GM19328 (cell line): ENCODE measurements around the gene OR1L1.

ENCODE experiments used
- ATAC-seq: cut with Tn5 transposase; IDR thresholded peaks from one replicate; pipeline ENCODE4 v1.9.1; 2021; ENCODE audit warnings: mild to moderate bottlenecking, moderate library complexity; ENCODE audit not compliant: unreplicated experiment

The OR1L1 gene, protein sequence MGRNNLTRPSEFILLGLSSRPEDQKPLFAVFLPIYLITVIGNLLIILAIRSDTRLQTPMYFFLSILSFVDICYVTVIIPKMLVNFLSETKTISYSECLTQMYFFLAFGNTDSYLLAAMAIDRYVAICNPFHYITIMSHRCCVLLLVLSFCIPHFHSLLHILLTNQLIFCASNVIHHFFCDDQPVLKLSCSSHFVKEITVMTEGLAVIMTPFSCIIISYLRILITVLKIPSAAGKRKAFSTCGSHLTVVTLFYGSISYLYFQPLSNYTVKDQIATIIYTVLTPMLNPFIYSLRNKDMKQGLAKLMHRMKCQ

DNA sequence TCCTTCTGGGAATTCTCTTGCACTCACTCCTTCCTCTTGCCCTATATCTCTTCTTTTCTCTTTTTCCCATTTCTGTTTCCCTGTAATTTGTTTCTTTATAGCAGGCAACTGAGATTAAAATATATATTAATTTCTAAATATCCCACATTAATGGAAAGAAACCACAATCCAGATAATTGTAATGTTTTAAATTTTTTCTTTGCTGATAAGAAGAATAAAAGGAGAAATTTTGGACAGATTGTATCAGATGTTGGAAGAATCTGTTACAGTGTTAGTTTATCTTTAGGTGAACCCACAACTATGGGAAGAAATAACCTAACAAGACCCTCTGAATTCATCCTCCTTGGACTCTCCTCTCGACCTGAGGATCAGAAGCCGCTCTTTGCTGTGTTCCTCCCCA, at the start of gene OR1L1:
OR1L1 (plus strand) TSS at position 301 of the 400 bp plus-strand sequence; CDS start at position 301, 0 bp downstream.
- ATAC-seq: no peak

DNA sequence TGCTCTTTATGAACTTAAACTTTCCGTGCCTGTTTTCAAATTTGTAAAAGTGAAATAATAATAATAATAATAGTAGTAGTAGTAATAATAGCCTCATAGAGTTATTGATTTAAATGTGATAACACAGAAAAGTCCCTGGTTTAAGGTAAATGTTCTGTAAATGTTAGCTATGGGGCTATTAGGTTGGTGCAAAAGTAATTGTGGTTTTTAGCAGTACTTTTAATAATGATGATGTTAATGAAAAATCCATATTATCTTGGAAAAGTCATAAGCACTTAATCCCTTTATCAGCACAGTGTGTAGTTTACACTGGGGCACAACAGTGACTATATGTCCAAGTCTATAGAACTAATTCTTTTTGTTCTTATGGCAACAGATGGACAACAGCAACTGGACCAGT, 47.2 kb upstream of the OR1L1 start, which contains the start of gene OR1Q1:
OR1Q1 (plus strand) TSS at position 377 of the 400 bp plus-strand sequence; CDS start at position 377, 0 bp downstream.
- no peak for ATAC-seq

DNA sequence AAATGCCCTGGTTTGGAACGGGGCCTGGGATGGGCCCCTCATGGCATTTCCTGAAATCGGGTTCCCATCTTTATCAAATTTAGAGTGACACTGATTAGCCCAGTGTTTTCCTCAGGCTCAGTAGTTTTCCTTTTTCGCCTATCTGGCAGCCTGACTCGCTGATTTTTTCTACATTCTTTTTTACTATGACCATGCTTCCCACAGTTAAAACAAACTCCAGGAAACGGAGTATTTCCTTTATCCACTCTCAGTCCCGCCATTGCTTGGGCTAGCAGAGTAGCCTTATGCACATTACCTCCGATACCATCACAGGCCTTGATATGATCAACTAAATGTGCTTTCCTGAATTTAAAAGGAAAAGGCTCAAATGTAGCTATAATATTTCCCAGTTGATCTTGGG, 41.5 kb upstream of the OR1L1 start:
- no peak for ATAC-seq

DNA sequence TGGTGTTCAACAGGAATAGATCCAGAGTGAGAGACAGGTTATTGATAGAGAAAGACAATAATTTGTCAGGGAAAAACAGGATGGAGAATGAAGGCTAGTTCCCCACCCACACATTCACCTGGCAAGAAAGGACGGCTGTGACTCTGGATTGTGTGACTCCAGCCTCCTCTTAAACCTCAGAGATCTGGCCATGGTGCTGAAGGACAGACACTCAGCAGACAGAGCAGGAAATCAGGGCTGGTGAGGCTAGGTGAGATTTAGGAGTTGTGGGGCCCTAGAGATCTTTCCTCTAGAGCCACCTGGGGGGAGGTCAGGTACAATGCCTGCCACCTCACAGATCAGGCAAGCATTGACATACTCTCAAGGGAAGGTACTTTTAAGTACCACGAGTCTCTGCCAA, 19.3 kb upstream of the OR1L1 start:
- no peak for ATAC-seq

DNA sequence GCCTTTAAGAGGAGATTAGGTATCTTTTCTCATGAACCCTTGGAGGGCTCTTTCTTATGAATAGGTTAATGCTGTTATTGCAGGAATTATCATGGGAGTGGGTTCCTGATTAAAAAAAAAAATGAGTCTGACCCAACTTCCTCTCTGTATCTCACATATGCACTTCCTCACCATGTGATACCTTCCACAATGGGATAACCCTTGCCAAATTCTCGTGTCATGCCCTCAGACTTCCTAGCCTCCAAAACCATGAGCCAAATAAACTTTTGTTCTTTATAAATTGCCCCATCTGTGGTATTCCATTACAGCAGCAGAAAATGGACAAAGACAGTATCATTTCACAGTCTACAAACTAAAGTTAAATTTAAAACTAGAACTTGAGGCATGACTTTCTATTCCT, 5.1 kb upstream of the OR1L1 start:
- ATAC-seq: no peak

DNA sequence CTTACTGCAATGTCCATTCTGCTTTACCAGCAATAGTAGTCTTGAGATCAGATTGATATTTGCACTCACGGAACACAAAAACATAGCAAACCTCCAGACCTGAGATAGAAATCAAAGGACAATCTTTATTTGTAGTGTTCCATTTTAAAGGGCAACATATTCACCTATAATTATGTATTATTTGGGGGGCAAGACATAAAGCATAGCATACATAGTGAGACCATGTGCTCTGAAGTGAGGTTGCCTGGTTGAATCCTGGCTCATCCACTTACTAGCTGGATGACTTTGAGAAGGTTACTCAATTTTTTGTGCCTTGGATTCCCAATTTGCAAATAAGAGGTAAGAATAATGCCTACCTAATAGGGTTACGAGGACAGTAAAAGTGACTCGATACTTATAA, 4.0 kb upstream of the OR1L1 start, which contains the start of gene OR1B1:
OR1B1 (minus strand) TSS at position 101 of the 400 bp plus-strand sequence.
- no peak for ATAC-seq

DNA sequence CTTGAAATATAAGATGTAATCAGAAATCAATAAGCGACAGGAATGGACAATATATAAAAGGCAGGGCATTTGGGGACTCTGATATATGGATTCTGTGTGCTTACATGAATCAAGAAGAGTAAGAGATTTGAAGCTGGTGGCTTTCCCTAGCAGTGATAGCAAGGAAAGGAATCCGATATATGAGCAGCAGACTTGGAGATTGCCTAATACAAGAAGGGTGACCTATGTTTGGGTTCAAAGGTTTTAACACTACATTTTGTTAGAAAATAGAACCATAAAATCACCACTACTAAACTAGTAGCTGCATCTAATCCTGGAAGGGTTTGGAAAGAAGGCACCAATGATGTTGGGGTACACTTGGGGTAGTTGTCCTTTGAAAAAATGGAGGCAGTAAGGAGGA, 11.0 kb downstream of the OR1L1 start:
- ATAC-seq: no peak

DNA sequence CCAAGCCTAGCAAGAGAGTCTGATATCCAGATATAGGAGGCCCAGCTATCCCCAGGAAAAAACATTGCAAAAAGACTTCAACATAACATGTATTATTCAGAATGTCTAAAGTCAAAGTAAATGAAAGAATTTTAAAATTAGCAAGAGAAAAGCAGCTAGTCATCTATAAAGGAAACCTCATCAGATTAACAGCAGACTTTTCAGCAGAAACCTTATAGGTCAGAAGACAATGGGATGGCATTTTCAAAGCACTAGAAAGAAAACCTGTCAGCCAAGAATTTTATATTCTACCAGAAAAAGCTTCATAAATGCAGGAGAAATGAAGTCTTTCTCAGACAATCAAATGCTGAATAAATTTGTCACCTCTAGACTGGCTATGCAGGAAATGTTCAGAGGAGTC, 23.3 kb downstream of the OR1L1 start:
- ATAC-seq: no peak

DNA sequence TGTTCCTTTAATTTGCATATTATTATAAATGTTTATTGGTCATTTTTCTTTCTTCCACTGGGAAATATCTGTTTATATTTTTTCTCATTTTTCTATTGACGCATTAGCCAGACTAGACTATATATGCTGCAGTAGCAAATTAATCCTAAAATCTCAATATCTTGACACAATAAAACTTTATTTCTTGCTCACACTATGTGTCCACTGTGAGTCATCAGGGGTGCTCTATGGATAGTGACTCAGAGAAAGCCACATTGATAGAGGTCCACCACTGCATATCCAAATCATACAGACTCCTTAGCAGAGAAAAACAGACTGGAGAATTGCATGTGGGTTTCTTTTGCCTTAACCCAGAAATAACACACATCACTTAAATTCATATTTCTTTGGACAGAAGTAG, 34.2 kb downstream of the OR1L1 start:
- ATAC-seq: no peak
